ENCODE data around the gene FMN2.

- TF ChIP-seq CTCF (conservative IDR thresholded peaks at IDR 0.05; ENCODE audit: low read depth, low read length) (no peak), EZH2 (IDR thresholded peaks at IDR 0.05; ENCODE audit: low read length, unreplicated experiment) (no peak), EZH2phosphoT487 (IDR thresholded peaks at IDR 0.05; ENCODE audit: borderline replicate concordance, low read length) (no peak)
Observed at GRCh38 chr1:240404286-240404685, 312.6 kb downstream of the FMN2 start.

All from PC-3 (cell line).